Suppressor macrophage treated with lipopolysaccharide for 4 hours (primary cell): Measurements from ENCODE around the gene OR6B1.

ENCODE experiments used
- DNase-seq: peaks from one replicate; pipeline ENCODE4 v3.0.0-alpha.2; 2020

OR6B1 gene

GRCh38 chr7:144000020-144000419 is at the start of gene OR6B1:
OR6B1 (plus strand) TSS chr7:144000320; CDS start chr7:144003997, 3,677 bp downstream.
- DNase-seq: no peak

GRCh38 chr7:143953421-143953820 is 46.7 kb upstream of the OR6B1 start:
- DNase-seq: no peak

GRCh38 chr7:143954135-143954534 is 46.0 kb upstream of the OR6B1 start:
- no peak for DNase-seq

- no peak for DNase-seq
Measured at GRCh38 chr7:143954544-143954943, 45.6 kb upstream of the OR6B1 start, which contains the start of gene OR2F1. OR2F1 (plus strand) TSS chr7:143954844; CDS start chr7:143959971, 5,127 bp downstream.

GRCh38 chr7:143958781-143959180 is 41.3 kb upstream of the OR6B1 start:
- DNase-seq: no peak

- DNase-seq: no peak
Measured at GRCh38 chr7:143960813-143961610, 39.1 kb upstream of the OR6B1 start.

- no peak for DNase-seq
Measured at GRCh38 chr7:143965280-143965679, 34.8 kb upstream of the OR6B1 start.

GRCh38 chr7:143967398-143967797 is 32.7 kb upstream of the OR6B1 start:
- DNase-seq: no peak

GRCh38 chr7:143973870-143974416 is 26.2 kb upstream of the OR6B1 start:
- no peak for DNase-seq

- DNase-seq: no peak
Measured at GRCh38 chr7:143974459-143974858, 25.7 kb upstream of the OR6B1 start.

- no peak for DNase-seq
Measured at GRCh38 chr7:143975617-143976016, 24.5 kb upstream of the OR6B1 start.

- no peak for DNase-seq
Measured at GRCh38 chr7:143978585-143978984, 21.5 kb upstream of the OR6B1 start.

GRCh38 chr7:143979359-143979758 is 20.8 kb upstream of the OR6B1 start:
- no peak for DNase-seq

GRCh38 chr7:143979998-143980397 is 20.1 kb upstream of the OR6B1 start:
- no peak for DNase-seq

- DNase-seq: no peak
Measured at GRCh38 chr7:143980746-143981510, 19.2 kb upstream of the OR6B1 start.

GRCh38 chr7:143983960-143984359 is 16.2 kb upstream of the OR6B1 start:
- no peak for DNase-seq

GRCh38 chr7:143987513-143987912 is 12.6 kb upstream of the OR6B1 start:
- DNase-seq: no peak

GRCh38 chr7:143988976-143989745 is 11.0 kb upstream of the OR6B1 start:
- no peak for DNase-seq

GRCh38 chr7:143992670-143993069 is 7.5 kb upstream of the OR6B1 start:
- no peak for DNase-seq

GRCh38 chr7:143993924-143994323 is 6.2 kb upstream of the OR6B1 start:
- no peak for DNase-seq

- DNase-seq: no peak
Measured at GRCh38 chr7:144001543-144001942, 1.4 kb downstream of the OR6B1 start.

- no peak for DNase-seq
Measured at GRCh38 chr7:144004703-144005102, 4.6 kb downstream of the OR6B1 start.
